C4-2B (cell line): ENCODE results near the gene ZGRF1.

Experiments
- H3K27ac ChIP-seq: fragments of 450-650 bp; 2 replicates; pipeline ENCODE4 v1.5.1; 2017
- CTCF ChIP-seq: fragments of 450-650 bp; conservative IDR thresholded peaks from 2 replicates; pipeline ENCODE4 v1.5.1; 2017; ENCODE audit warnings: mild to moderate bottlenecking
- ZFX ChIP-seq: fragments of 450-650 bp; IDR thresholded peaks from 2 replicates; pipeline ENCODE4 v1.6.1; 2017

The ZGRF1 gene, protein sequence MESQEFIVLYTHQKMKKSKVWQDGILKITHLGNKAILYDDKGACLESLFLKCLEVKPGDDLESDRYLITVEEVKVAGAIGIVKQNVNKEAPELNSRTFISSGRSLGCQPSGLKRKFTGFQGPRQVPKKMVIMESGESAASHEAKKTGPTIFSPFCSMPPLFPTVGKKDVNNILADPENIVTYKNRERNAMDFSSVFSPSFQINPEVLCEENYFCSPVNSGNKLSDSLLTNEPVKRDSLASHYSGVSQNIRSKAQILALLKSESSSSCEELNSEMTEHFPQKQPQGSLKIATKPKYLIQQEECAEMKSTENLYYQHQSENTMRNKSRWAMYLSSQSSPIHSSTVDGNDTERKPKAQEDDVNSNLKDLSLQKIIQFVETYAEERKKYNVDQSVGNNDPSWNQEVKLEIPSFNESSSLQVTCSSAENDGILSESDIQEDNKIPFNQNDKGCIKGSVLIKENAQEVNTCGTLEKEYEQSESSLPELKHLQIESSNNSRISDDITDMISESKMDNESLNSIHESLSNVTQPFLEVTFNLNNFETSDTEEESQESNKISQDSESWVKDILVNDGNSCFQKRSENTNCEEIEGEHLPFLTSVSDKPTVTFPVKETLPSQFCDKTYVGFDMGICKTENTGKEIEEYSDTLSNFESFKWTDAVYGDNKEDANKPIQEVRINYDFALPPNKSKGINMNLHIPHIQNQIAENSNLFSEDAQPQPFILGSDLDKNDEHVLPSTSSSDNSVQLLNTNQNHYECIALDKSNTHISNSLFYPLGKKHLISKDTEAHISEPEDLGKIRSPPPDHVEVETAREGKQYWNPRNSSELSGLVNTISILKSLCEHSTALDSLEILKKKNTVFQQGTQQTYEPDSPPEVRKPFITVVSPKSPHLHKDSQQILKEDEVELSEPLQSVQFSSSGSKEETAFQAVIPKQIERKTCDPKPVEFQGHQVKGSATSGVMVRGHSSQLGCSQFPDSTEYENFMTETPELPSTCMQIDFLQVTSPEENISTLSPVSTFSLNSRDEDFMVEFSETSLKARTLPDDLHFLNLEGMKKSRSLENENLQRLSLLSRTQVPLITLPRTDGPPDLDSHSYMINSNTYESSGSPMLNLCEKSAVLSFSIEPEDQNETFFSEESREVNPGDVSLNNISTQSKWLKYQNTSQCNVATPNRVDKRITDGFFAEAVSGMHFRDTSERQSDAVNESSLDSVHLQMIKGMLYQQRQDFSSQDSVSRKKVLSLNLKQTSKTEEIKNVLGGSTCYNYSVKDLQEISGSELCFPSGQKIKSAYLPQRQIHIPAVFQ (N-terminal part only)

DNA sequence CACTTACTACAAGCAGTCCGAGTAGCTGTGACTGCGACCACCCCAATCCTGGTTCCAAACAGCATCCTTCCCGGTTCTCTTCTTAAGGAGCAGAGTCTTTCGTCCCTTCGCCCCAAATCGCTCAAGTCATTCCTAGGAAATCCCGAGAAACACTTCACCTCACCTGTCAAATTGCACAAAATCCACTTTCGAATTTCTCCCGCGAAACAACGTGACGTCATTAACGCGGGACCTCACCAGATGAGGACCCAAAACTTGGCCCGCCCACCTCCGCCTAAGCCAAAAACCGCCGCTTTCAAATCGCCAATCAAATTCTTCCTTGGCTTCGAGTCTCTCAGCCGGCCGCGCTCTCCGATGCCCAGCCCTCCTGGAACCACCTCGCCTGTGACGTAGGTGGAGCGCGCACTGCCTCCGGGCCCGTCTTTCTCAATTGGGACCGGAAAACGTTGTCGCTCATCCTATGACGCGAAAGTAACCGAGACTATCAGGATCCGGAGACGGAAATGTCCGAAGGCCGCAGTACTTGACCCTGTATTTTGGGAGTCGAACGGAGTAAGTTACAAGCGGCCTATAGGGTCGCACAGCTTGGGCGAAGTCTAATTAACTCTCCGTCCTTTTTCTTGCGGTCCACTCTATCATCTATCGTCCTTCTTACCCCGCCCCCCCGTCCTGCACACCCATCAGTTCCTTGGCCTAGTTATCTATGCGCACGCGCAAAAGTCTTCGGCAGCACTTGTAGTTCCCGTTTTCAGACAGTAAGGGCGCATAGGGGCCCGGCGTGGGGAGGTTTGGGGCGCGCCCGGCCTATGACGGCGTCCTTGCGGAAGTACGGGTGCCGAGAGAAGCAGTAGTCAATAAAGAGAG, at the start of gene ZGRF1, which contains the start of gene LARP7:
Gene ZGRF1 (minus strand): TSS at position 222 of the 864 bp plus-strand sequence. CDS start 3,733 bp downstream, outside the sequence.
Gene LARP7 (plus strand): TSS at position 456 of the 864 bp plus-strand sequence. CDS start 7,527 bp downstream, outside the sequence.
- peak within 1 kb of the TSS; percentile 65 for H3K27ac ChIP-seq

GRCh38 chr4:112680996-112681395, 44.3 kb upstream of the ZGRF1 start:
- H3K27ac ChIP-seq = no peak overlapping the region
- TF ChIP-seq ZFX = no peak
- no peak for TF ChIP-seq CTCF

More for the DNA sequence above, at the start of gene ZGRF1, which contains the start of gene LARP7:
- TF ChIP-seq CTCF = peak; percentile 88
- peak; percentile 43; the same call in 1 of the 2 replicates for TF ChIP-seq ZFX

GRCh38 chr4:112677519-112678091, 40.9 kb upstream of the ZGRF1 start:
- TF ChIP-seq ZFX (no peak), CTCF (no peak)
- H3K27ac ChIP-seq = no peak overlapping the region

DNA sequence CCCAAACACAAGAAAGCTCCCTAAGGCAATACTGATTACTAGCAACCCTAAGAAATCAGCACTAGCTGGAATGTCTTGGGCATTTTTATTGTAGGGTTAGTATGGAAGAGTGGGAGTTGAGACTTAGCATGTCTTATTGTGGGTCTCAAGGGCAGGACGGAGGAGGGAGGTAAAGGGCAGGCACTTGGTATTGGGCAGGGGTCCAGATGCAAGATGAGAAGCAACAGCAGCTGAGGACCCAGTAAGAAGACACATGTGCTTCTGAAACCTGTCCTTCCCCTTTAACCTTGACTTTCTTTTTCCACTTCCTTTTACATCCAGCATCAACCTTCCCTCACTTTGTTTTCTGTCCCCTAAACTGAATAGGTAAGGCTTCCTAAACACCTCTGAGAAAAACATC, 37.7 kb upstream of the ZGRF1 start:
- no peak overlapping the region for H3K27ac ChIP-seq
- no peak for TF ChIP-seq CTCF
- TF ChIP-seq ZFX = no peak

DNA sequence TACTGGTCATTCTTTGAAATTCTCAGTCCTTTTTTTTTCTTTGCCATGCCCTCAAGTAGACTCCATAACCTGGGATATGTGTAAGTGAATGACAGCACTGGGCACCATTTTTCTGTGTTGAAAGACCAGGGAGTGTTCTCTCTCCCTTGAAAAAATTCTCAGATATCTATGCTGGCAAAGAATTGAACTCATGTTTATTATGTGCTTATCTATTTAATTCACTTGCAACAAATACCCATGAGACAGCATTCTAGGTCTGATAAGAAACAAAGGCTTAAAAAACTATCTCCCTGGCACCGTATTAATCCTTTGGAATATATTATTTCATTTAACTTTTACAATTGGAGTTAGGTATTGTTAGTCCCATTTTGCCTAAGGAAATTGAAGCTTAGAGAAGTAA, 37.0 kb upstream of the ZGRF1 start:
- TF ChIP-seq ZFX = no peak
- no peak for TF ChIP-seq CTCF
- no peak overlapping the region for H3K27ac ChIP-seq

- TF ChIP-seq CTCF (no peak), ZFX (no peak)
- no peak overlapping the region for H3K27ac ChIP-seq
Measured at GRCh38 chr4:112673076-112673475, 36.4 kb upstream of the ZGRF1 start.
